GM23338 (cell line): ENCODE data around the gene AHI1. TPM values are rescaled to one million over a fixed set of nuclear protein-coding genes. Genes with fewer than 3 reads are reported as not detected.
A peak's percentile ranks its signal among the peaks of the same experiment; 100 is the strongest.

Experiments used
- ATAC-seq: fragments of 200-7000 bp; cut with Tn5 transposase; 3 replicates; pipeline ENCODE4 v1.9.1; 2020
- DNase-seq: peaks from one replicate; pipeline ENCODE4 v3.0.0-alpha.2; 2015; ENCODE audit warnings: low spot score
- H2AFZ ChIP-seq: fragments of 200-600 bp; sonication (generic); 2 replicates; pipeline ENCODE4 v1.8.0; 2016; ENCODE audit warnings: antibody characterized with exemption, mild to moderate bottlenecking, moderate library complexity
- H3F3A ChIP-seq: fragments of 200-600 bp; sonication (generic); replicated peaks from 2 replicates; pipeline ENCODE4 v1.8.0; 2017; ENCODE audit warnings: antibody characterized with exemption, mixed run types, low read depth
- H3K27ac ChIP-seq: fragments of 200-600 bp; sonication (generic); 2 replicates; pipeline ENCODE4 v1.6.1; 2016; ENCODE audit warnings: low read depth
- H3K27me3 ChIP-seq: fragments of 200-600 bp; sonication (generic); 2 replicates; pipeline ENCODE4 v1.8.0; 2016; ENCODE audit warnings: mild to moderate bottlenecking, mixed run types, moderate library complexity; ENCODE audit not compliant: insufficient read depth
- H3K36me3 ChIP-seq: fragments of 200-600 bp; sonication (generic); 2 replicates; pipeline ENCODE4 v1.8.0; 2016; ENCODE audit warnings: mild to moderate bottlenecking; ENCODE audit not compliant: insufficient read depth
- H3K4me1 ChIP-seq: fragments of 200-600 bp; sonication (generic); 2 replicates; pipeline ENCODE4 v1.8.0; 2016; ENCODE audit warnings: mild to moderate bottlenecking, moderate library complexity; ENCODE audit not compliant: insufficient read depth
- H3K4me2 ChIP-seq: fragments of 200-600 bp; sonication (generic); 2 replicates; pipeline ENCODE4 v1.7.1; 2017; ENCODE audit warnings: mixed run types
- H3K4me3 ChIP-seq: fragments of 200-600 bp; sonication (generic); 2 replicates; pipeline ENCODE4 v1.6.1; 2016; ENCODE audit warnings: mixed run types
- H3K79me2 ChIP-seq: fragments of 200-600 bp; sonication (generic); replicated peaks from 2 replicates; pipeline ENCODE4 v1.8.0; 2017; ENCODE audit warnings: mild to moderate bottlenecking; ENCODE audit not compliant: insufficient read depth
- H3K9me2 ChIP-seq: fragments of 200-600 bp; sonication (generic); 2 replicates; pipeline ENCODE4 v1.8.0; 2017; ENCODE audit not compliant: insufficient read depth
- H4K20me1 ChIP-seq: fragments of 200-600 bp; sonication (generic); replicated peaks from 2 replicates; pipeline ENCODE4 v1.8.0; 2017; ENCODE audit warnings: mild to moderate bottlenecking; ENCODE audit not compliant: insufficient read depth
- H3K27ac Mint-ChIP-seq: 2 replicates; pipeline ENCODE4 v1.8.0; 2020; ENCODE audit warnings: inconsistent platforms, mild to moderate bottlenecking, moderate library complexity, mixed read lengths
- H3K27me3 Mint-ChIP-seq: 3 replicates; pipeline ENCODE4 v1.8.0; 2022; ENCODE audit warnings: low read depth, mild to moderate bottlenecking, moderate library complexity, mixed read lengths, inconsistent platforms; ENCODE audit not compliant: insufficient read depth, poor library complexity
- H3K36me3 Mint-ChIP-seq: 3 replicates; pipeline ENCODE4 v1.8.0; 2021; ENCODE audit warnings: low read depth, mild to moderate bottlenecking, inconsistent platforms, moderate library complexity, mixed read lengths
- H3K4me1 Mint-ChIP-seq: 3 replicates; pipeline ENCODE4 v1.8.0; 2020; ENCODE audit warnings: mild to moderate bottlenecking, inconsistent platforms, mixed read lengths
- H3K4me3 Mint-ChIP-seq: 3 replicates; pipeline ENCODE4 v1.8.0; 2021; ENCODE audit warnings: moderate library complexity, mild to moderate bottlenecking, inconsistent platforms, mixed read lengths
- H3K9me3 Mint-ChIP-seq: 3 replicates; pipeline ENCODE4 v1.8.0; 2020; ENCODE audit warnings: moderate library complexity, mild to moderate bottlenecking, inconsistent platforms, mixed read lengths
- CREB1 ChIP-seq: fragments of 250-450 bp; sonication (Bioruptor Pico); IDR thresholded peaks from 2 replicates; pipeline ENCODE4 v1.5.0; 2020; ENCODE audit warnings: low read depth, mild to moderate bottlenecking, moderate library complexity
- EZH2 ChIP-seq: fragments of 200-600 bp; sonication (generic); IDR thresholded peaks from one replicate; pipeline ENCODE4 v1.8.0; 2017; ENCODE audit warnings: antibody characterized with exemption, mild to moderate bottlenecking, low read depth; ENCODE audit not compliant: unreplicated experiment
- POLR2AphosphoS5 ChIP-seq: IDR thresholded peaks from 2 replicates; pipeline ENCODE4 v1.6.1; 2016; ENCODE audit warnings: antibody characterized with exemption, low read depth
- STAT1 ChIP-seq: IDR thresholded peaks from one replicate; pipeline ENCODE4 v1.6.1; 2016; ENCODE audit warnings: antibody characterized with exemption; ENCODE audit not compliant: unreplicated experiment
- polyA plus RNA-seq: library from polyadenylated mRNA; unstranded; fragments of >200 nt; fragmentation: Nextera tagmentation; extraction: Ambion mirVana; gene quantifications from 2 replicates; pipeline ENCODE4 v1.2.1, GENCODE V29; 2016
- total RNA-seq: library from RNA; depleted of rRNA; stranded (reverse); fragments of >200 nt; shearing (Covaris generic); gene quantifications from 2 replicates; pipeline ENCODE4 v1.2.3, GENCODE V29; 2014
- TF ChIP-seq, protein P1 (sequence below), 2 experiments: fragments of 200-600 bp in 1 of 2; sonication (generic) in 1 of 2; conservative IDR thresholded peaks; 2 replicates each; pipeline versions ENCODE4 v1.5.1 to v1.6.1; 2016 to 2017; ENCODE audit warnings: antibody characterized with exemption in 2 of 2, low read depth in 2 of 2, mild to moderate bottlenecking in 2 of 2, moderate library complexity in 1 of 2
- TF ChIP-seq, protein P2 (sequence below): IDR thresholded peaks from 2 replicates; pipeline ENCODE4 v1.6.1; 2016; ENCODE audit warnings: antibody characterized with exemption

Gene AHI1
- total and polyA plus RNA-seq, 2 experiments from 2014 or later: 19.8 to 72.9 TPM

DNA sequence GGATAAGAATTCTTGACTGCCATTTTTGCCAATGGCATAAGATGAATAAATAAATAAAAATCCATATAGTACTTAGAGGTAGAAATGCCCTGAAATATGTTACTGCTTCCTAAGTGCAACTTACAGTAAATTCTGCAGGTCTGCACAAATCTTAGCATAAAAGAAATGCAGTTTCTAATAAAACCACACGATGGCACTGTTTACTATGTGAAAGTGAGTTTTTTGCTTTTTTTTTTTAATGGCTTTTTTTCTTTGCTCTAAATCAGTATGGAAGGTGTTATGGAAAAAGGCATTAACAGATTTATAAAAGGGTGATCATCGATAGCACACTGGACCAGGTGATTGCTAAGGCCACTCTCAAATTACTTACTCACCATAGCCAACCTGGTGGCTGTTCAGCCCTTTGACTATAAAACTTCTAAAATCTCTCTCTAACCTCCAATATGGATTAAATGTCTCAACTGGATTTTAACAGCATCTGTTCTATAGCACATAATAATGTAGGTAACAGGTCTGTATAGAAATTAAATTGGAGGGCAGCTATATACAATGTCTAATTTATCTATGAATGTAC is 45.8 kb downstream of the AHI1 start:
- Histone ChIP-seq H3K4me1 (no peaks in the 10 kb centered on the region), H3K27ac (no peak overlapping the region), H3K4me2 (no peak overlapping the region), H3K79me2 (no peaks in the 10 kb centered on the region), H3F3A (no peaks in the 10 kb centered on the region), H2AFZ (no peak overlapping the region), H4K20me1 (no peaks in the 10 kb centered on the region), H3K9me2 (no peaks in the 10 kb centered on the region), H3K4me3 (no peak overlapping the region), H3K36me3 (no peaks in the 10 kb centered on the region), H3K27me3 (no peaks in the 10 kb centered on the region)
- Mint-ChIP-seq H3K36me3 (peaks cover 2% of the 10 kb centered on the region; the same call in 2 of the 3 replicates), H3K9me3 (no peaks in the 10 kb centered on the region), H3K27ac (no peak overlapping the region), H3K4me3 (no peak overlapping the region), H3K4me1 (no peaks in the 10 kb centered on the region), H3K27me3 (no peaks in the 10 kb centered on the region)
- DNase-seq: peak; percentile 71
- TF ChIP-seq, protein P1, sequence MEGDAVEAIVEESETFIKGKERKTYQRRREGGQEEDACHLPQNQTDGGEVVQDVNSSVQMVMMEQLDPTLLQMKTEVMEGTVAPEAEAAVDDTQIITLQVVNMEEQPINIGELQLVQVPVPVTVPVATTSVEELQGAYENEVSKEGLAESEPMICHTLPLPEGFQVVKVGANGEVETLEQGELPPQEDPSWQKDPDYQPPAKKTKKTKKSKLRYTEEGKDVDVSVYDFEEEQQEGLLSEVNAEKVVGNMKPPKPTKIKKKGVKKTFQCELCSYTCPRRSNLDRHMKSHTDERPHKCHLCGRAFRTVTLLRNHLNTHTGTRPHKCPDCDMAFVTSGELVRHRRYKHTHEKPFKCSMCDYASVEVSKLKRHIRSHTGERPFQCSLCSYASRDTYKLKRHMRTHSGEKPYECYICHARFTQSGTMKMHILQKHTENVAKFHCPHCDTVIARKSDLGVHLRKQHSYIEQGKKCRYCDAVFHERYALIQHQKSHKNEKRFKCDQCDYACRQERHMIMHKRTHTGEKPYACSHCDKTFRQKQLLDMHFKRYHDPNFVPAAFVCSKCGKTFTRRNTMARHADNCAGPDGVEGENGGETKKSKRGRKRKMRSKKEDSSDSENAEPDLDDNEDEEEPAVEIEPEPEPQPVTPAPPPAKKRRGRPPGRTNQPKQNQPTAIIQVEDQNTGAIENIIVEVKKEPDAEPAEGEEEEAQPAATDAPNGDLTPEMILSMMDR (conservative IDR thresholded peaks at IDR 0.05; ENCODE audit: low read depth in 2 of 2): peak; percentile 54 to 79
- TF ChIP-seq, protein P2, sequence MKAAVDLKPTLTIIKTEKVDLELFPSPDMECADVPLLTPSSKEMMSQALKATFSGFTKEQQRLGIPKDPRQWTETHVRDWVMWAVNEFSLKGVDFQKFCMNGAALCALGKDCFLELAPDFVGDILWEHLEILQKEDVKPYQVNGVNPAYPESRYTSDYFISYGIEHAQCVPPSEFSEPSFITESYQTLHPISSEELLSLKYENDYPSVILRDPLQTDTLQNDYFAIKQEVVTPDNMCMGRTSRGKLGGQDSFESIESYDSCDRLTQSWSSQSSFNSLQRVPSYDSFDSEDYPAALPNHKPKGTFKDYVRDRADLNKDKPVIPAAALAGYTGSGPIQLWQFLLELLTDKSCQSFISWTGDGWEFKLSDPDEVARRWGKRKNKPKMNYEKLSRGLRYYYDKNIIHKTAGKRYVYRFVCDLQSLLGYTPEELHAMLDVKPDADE: no peak
- ATAC-seq: no peak

DNA sequence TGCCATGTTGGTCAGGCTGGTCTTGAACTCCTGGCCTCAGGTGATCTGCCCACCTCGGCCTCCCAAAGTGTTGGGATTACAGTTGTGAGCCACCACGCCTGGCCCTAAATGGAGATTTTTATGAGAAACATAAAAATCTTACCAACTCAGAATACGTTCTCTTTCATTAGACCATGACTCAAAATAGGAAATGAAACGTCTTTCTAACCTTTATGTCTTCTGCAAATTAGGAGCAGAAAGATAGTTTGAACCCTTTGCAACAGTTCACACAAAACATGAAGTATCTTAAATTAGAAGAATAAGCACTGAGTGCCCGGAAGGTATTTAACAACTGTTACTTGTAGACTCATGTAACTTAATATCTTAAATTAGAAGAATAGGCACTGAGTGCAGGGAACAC is 48.3 kb downstream of the AHI1 start:
- H3K4me3 Mint-ChIP-seq: no peak overlapping the region
- H2AFZ ChIP-seq: no peak overlapping the region
- ATAC-seq (no peak), DNase-seq (no peak)
- no peaks in the 10 kb centered on the region for H3K36me3 ChIP-seq
- no peaks in the 10 kb centered on the region for H3K9me2 ChIP-seq
- H3K4me2 ChIP-seq: no peak overlapping the region
- no peaks in the 10 kb centered on the region for H4K20me1 ChIP-seq
- no peaks in the 10 kb centered on the region for H3F3A ChIP-seq
- H3K9me3 Mint-ChIP-seq: no peaks in the 10 kb centered on the region
- H3K36me3 Mint-ChIP-seq: peaks cover 10% of the 10 kb centered on the region
- no peaks in the 10 kb centered on the region for H3K27me3 ChIP-seq
- no peaks in the 10 kb centered on the region for H3K4me1 ChIP-seq
- no peak overlapping the region for H3K4me3 ChIP-seq
- no peak overlapping the region for H3K27ac Mint-ChIP-seq
- no peak overlapping the region for H3K27ac ChIP-seq
- no peak for TF ChIP-seq EZH2
- no peak for TF ChIP-seq CREB1
- peaks cover 2% of the 10 kb centered on the region for H3K27me3 Mint-ChIP-seq
- no peaks in the 10 kb centered on the region for H3K79me2 ChIP-seq
- H3K4me1 Mint-ChIP-seq: no peaks in the 10 kb centered on the region

DNA sequence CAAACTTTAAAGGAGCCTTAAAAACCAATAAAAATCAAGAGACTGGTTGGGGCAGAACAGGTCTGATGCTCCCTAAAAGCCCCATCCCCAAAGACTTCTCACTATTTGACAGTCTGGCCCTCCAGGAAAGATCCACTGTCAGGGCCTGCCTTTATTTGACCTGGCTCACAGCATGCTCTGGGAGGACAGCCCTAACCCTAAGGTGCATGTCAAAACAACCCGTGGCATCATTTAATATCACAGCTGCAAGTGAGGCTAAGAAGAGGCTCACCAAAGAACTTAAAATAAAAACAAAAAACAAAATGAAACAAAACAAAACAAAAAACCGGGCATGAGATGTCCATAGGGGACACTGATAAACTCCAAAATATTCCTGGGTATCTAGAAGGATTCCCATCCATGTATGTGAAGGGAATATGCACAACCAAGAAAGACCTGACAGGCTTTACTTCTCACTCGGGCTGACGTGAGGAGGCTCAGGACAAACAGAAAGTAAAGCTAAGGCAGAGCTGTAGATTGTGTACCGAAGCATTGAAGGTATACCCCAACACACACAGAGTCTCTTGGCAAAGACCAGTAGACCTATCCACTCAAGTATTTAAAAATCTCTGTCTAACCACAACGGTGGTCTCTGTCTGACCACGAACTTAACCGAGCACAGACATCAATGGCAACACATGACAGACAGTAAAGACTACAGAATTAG is 57.3 kb downstream of the AHI1 start:
- Histone ChIP-seq H3K4me3 (no peak overlapping the region), H3K36me3 (no peaks in the 10 kb centered on the region), H3F3A (no peaks in the 10 kb centered on the region), H3K4me2 (no peak overlapping the region), H3K4me1 (peaks cover 11% of the 10 kb centered on the region), H3K9me2 (no peaks in the 10 kb centered on the region), H3K27me3 (no peaks in the 10 kb centered on the region), H3K79me2 (no peaks in the 10 kb centered on the region), H3K27ac (no peak overlapping the region), H4K20me1 (no peaks in the 10 kb centered on the region), H2AFZ (no peak overlapping the region)
- Mint-ChIP-seq H3K4me3 (no peak overlapping the region), H3K4me1 (no peaks in the 10 kb centered on the region), H3K36me3 (no peaks in the 10 kb centered on the region), H3K27ac (no peak overlapping the region), H3K27me3 (no peaks in the 10 kb centered on the region), H3K9me3 (no peaks in the 10 kb centered on the region)
- TF ChIP-seq EZH2 (no peak), STAT1 (no peak), POLR2AphosphoS5 (no peak)
- DNase-seq (no peak), ATAC-seq (no peak)
